HG03571 (cell line): ENCODE results near the gene MAMLD1.
A peak's percentile ranks its signal among the peaks of the same experiment; 100 is the strongest.

Experiments
- ATAC-seq: cut with Tn5 transposase; IDR thresholded peaks from one replicate; pipeline ENCODE4 v1.9.1; 2021; ENCODE audit not compliant: unreplicated experiment

MAMLD1 gene

DNA sequence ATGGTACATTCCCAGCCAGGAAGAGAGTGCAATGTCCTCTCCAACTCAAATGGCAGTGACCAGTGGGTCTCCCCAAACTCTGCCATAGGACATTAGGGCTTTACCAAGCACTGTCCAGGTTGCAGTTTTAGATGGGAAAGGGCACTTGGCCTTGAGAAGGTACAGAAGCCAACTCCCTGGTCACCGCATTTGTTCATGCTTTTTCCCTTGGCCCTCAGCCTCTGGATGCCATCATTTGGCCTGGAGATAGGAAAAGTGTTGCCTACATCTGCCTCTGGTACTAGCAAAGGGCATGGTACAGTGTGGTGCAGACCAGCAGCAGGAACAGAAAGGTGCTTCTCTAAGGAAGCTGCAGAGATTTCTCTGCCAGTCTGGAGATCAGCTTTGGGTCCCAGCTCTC lies 93.8 kb downstream of the MAMLD1 start:
- no peak for ATAC-seq

DNA sequence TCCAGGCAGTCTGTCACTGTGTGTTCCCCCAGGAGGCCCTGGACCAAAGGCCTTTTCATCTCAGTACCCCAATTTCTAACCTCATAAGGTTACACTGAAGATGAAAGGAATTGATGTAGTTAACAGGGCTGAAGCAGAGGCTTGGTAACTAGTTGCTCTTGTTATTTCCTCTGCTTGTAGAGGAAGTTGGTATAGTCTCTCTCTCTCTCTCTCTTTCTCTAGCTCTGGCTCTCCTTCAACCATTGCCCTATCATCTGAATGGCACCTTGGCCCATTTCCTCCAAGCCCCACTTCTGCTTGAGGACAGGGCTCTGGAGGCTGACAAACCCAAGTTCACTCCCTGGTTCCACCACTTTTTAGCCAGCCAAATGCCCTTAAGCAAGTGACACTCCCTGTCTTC lies 96.1 kb downstream of the MAMLD1 start:
- ATAC-seq, result no peak

DNA sequence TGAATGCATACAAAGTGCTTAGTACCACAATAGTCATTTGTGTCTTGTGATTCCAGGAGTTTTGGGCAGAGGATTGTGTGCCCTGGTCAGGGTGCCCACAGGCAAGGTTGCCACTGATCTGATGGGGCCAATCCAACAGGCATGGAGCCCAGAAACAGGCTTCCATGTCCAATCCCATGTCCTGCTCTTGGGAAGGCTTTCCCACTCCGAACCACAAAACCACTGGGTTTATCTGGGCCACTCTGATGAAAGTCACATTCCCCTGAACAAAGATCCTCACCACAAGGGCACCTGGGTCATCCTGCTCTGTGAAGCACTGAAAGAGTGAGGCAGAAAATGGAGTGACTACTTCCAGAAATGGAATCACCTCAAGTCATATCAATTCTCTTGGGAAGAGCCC lies 96.9 kb downstream of the MAMLD1 start:
- ATAC-seq, result no peak

DNA sequence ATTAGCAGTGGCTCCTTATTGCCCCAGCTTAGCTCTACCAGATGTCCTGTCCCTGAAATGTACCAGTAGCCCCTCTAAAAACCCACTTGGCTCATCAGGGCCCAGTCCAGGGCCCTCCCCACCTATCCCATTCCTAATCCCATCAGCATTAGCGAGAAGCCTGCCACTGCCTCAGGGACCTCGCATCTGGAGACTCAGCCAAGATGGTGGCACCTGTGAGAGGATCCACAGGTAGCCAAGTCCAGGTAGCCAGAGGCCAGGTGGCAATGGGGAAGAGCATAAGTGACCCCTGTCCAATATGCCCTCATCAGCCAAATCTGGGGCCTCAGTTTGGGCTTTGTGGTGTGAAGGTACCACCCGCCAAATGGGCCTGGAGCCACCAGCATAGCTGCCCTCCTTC lies 97.7 kb downstream of the MAMLD1 start:
- no peak for ATAC-seq

DNA sequence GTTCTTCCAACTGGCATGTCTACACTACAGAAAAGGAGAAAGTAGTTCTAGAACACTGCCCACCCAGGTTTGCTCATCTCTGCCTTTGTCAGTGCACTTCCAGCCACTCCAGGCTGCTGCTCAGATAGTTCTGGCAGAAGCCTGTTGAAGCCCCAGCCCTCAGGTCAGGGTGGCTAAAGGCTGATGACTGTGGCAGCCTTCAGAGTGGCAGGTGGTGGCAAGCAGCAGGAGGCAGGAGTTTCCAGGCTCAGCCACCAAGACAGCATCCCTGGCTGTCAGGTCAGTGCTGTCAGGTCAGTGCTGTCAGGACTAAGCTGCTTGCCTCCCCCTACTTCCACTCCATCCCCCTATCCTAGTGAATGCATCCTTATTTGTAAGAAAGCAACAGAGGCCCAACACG lies 100.4 kb downstream of the MAMLD1 start:
- ATAC-seq, result no peak

DNA sequence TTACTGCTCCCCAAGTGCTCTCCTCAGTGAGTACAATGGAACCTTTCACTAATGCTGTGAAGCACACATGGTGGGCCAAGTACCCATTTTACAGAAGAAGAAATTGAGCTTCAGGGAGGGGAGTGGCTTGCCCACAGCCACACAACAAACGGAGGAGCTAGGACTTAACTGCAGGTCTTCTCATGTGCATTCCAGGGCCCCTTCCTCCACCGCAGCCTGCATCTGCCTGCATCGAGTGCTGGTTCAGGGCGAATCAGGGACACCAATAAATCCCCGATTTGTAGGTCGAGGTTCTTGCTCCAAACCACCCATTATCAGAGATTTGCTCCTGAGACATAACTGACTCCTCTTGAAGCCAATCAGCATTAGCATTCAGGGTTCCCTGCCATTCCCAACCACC lies 100.9 kb downstream of the MAMLD1 start:
- no peak for ATAC-seq

DNA sequence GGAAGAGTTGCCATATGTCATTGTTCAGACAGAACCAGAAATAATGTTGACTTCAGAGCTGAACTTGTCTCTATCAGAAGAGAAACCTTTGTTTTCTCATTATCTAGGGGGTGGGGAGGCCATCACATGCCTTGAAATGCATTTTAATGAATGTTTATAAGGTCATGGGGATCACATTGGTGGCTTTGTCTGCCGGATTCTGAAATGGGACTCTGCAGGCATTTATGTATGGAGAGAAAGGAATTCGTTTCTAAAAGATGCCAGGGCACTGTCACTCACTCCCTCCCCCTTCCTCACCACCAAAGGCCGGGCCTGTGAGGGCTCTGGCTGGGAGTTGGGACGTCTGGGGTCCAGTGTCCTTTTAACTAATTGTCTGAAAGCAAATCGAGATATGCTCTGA lies 102.2 kb downstream of the MAMLD1 start:
- no peak for ATAC-seq

DNA sequence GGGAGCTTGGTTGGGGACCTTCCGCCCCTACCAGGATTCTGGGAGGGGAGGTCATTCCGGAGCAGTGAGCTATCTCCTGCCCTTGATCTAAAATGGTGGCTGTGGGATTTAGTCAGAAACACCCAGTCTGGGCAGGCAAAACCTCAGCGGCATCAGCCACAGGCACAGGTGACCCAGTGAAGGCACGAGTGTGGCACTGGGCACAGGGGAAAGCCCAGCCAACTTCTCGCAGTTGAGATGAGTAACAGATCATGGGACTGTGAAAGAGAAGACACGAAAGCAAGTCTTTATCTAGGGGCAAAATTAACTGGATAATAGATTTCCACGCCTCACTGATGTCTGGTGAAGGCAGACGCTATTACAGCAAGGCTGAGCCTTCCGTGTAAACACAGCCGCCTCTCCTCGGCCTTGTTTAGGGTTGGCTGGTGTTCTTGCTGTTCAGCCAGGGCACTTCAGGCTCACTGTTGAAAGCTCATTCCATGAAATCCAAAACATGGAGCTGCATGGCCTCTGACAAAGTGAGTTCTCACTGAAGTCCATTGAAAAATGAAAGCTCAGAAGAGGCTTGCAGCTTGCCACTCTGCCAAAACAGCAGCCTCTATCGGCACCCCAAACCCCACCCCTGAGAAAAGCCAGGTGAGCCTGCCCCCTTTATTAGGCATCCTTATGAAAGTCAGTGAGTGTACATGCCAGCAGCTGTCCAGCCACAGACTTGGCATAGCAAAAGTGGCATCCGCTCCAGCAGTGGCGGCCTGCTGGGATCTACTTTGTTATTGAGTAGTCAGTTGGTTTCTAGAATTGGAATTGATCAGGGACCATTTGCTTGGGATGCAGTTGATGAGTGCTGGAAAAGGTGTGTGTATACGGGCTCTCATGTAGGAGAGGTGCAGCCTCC lies 103.0 kb downstream of the MAMLD1 start:
- no peak for ATAC-seq

DNA sequence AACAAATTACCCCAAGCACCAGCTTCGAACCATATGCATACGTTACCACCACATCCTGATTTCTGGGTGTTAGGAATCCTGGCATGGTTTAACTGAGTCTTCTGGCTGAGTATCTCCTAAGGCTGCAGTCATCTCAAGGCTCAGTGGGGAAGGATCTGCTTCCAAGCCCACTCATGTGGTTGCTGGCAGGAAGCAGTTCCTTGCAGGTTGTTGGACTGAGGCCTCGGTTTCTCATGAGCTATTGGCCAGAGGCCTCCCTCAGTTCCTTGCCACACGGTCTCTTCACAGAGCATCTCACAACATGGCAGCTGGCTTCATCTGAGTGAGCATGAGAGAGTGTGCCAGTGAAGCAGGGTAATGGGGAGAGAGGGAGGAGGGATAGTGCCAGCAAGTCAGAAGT lies 109.2 kb downstream of the MAMLD1 start:
- ATAC-seq, result no peak

DNA sequence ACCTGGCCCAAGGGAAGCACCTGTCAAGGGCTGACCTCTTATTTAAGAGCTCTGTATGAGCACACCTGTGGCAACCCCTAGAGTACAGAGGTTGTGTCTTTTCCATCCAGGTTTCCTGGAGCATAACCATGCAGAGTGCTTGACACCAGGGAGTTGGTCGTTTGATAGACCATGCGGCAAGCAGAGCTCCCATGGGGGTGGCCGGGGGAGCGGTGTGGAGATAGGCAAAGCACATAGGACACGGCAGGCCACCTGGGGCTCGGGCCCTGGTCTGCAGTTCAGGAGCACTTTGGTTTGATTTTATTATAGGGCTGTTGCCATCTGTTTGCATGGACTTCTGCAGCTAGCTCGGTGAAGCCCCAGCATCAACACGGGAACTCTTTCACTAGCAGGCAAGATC lies 110.3 kb downstream of the MAMLD1 start:
- ATAC-seq, result no peak

DNA sequence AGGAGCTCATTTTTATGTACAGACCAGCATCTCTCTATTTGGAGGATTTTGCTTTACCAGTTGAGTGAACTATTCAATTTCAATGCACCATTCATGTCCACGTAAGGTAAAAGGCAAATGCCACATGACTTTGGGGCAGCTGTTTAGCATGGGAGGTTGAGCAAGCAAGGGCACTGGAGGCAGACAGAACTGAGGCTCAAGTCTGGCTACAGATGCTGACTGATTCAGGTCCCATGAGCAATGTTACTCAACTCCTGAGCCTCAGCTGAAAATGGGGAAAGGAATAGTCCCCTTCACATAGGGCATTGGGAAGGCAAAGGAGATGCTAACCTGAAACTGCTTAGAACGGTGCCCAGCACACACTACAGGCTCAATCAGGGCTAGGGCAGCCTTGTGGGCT lies 112.3 kb downstream of the MAMLD1 start:
- no peak for ATAC-seq

DNA sequence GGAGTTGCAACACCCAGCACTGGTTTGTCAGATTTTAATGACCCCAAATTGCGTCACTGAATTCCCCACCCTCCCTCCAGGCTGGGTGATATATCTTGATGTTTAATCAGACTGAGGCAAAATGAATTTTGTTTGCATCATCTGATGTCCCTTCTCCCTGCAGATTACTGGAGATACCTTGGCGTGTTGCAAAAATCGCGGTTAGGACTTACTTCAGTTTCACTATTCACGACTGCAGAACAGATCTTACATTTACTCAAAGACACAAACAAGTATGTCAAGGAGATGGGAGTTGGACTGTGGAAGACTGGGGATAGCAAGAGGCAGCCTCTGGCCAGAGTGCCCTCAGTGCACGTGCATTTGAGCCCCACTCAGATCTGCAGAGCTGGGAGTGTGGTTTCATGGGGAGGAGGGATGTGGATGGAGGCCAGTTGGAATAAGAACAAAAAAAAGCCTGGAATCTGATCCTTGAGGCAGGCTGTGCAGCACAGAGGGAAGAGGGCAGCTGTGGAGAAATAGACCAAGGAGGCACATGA lies 113.1 kb downstream of the MAMLD1 start:
- no peak for ATAC-seq

DNA sequence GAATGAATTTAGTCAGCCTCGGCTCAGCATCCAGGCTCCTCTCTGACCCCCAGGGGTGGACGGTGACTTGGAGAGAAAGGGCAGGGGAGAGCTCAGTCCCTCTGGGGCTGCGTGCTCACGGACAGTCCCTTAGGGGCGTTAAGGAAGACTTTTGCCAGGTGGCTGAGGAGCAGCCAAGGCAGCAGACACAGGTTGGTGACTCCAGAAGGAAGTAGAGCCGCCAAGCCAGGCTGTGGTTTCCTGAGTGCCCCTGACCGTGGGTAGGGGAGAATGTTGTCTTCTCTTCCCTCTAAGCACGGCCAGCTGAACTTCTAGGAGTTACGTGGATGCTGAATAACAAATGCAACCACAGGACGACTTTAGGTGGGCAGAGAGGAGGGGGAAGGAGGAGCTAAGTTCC lies 114.3 kb downstream of the MAMLD1 start:
- no peak for ATAC-seq

DNA sequence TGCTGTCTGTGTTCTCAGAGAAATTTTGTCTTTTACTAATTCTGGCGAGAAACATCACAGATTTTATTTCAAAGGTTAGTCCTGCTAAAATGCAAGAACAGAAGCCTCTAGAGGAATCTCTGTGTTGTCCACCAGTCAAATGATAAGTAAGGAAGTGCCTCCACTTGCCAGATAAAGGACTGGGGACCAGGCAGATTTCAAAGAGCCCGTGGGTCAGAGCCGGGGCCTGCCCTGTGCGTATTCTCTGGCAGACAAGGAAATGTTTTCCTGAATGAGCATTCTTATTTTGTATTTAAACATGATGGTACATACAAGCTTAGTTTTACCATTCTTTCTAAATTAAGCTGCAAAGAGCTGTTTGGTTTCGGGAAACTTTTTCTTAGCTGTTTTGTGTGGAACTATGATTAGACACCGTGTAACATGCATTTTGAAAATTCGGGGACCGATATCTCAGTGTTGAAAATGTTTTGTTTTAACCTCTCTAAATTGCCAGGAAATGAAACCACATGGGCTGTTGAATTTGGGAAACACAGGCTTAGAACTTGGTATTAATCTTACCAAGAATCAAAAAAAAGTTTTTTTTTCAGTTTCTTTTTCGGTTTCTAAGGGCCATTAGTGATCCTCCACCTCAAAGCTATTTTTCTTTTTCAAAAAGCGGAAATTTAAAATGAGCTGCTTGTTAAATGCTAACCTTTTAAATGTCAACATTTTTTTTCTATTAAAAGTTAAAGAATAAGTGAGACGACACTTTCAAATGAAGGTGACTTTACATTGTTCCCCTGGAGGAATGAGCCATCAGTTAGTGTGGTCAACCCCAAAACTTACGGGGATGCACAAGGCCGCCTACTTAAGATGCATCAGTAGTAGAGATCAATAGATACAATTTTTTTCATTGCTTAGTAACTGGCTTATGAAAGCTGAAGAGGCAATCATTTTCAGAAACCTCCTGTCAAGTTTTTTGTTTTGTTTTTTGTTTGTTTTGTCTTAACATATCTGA lies 115.7 kb downstream of the MAMLD1 start:
- ATAC-seq, result peak; percentile 59

DNA sequence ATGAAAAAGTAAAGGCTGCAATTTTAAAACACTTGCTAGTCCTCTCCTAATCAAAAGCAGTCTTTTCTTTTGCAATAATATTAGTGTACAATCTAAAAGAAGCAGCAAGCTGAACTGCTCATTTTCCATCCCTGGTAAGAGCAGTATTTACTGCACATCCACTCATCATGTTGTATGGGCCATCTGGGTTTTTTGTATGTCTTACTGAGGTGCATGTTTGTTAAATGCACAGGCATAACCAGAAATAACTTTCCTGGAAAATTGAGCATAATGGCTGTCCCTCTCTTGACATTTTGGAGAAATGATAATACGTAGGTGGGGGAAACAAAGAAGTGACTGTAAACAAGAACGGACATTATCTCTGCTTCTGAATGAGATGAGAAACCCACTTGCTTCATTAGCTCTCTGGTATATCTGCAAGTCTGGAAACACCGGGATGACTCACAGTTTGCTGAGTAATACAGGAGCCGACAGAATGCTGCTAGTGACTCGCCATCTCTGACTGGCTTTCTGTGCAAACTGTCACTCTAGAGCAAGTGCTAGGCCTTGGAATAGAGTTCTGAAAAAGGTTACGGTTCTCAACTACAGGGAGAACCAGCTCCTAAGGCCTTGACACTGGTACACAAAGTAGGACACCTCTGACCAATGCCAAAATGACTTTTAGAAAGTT lies 119.6 kb downstream of the MAMLD1 start:
- ATAC-seq, result no peak

DNA sequence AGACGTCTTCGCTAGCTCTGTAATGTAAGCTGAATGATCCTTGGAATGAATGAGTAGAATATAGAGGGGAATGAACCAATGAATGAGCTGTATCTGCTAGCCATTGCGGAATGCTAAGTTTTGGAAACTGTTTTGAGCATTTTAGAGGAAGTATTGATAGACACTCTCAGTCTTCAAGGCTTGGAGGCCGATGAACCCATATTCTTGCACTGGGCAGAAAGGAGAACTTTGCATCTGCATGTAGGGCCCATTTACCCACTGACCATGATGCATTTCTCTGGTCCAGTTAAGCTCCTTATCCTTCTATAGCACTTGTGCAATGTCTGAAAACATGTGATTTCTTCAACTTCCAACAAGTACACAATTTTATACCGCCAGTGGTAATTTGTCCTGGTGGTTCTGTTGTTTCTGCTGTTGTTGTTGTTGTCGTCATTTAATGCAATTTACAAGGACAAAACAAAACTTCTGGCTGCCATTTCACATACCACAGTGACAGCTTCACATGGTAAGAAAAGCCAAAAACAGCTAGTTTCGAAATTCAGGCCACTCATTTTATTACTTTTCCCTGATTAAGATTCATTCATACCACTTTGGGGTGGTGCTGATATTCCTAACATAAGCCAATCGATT lies 120.4 kb downstream of the MAMLD1 start:
- ATAC-seq, result no peak

DNA sequence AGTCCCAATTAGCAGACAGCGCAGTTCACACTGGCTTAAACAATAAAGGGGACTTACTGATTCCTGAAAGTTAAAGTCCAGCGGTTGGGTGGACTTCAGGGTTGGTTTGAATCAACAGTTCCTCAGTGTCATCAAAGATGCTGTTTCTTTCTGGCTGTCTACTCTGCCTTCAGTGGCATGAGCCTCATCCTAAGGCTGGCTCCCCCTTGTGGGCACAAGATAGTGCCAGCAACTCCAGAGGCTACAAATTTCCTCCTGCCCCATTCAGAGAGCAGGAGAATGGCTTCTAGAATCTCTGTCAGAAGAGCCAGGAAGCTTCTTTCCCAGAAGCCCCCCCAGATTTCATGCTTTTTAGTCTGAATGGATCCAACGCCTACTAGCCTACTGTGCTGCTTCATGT lies 122.9 kb downstream of the MAMLD1 start:
- no peak for ATAC-seq

DNA sequence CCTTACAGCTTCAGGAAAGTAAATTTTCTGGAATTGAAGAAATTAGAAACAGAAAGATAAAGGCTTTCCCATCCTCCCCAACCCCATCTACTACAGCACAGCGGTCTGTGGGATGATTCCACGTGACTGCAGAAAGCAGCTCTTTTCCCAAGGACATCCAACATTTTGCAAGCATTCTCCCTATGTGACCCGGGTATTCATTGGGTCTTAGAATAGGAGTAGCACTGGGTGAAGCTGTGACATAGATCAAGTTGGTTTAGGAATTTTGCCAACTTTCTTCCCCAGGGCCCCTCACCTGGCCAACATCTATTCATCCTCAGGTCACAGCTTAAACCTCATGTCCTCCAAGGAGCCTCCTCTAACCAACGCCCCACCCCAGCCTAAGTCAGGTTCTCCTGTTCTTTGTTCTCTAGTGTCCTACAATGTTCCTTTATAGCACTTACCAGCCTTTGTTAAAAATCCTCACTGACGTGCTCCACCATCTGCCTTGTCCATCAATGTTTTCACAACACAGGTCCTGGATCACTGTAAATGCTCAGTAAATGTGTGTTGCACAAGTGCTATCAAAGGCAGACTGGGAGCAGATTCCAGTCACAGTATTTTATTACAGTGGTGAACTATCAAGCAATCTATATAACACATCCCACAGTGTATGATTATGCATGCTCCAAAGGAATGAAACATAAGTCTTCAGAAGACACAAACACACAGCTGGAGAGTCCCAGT lies 124.4 kb downstream of the MAMLD1 start:
- ATAC-seq, result no peak

DNA sequence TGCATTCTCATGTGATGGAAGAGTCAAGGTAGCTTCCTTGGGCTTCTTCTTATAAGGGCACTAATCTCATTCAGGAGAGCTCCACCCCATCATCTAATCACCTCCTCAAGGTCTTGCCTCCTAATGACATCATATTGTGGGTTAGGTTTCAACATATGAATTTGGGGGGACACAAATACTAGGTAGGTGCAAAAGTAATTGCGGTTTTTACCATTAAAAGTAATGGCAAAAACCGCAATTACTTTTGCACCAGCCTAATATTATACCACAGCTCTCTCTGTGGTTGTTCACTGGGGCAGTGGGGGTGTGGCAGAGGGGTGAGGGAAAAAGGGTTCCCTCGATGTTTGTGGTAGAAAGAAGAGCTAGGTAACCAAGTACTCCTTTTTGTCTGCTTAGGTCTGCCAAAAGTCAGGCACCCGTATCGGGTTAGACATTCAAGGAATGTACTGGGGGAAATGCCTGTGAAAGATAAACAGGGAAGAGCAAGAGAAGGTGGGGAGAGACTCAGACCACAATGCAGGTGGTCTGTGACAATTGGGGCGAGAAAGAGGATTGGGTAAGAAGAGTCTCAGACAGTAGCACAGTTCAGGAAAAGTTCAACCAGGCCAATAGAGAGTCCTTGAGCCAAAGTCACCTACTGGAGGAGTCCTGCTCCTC lies 126.4 kb downstream of the MAMLD1 start:
- ATAC-seq, result no peak
